CD4-positive, alpha-beta memory T cell (primary cell): ENCODE results near the gene SOHLH1. TPM values are rescaled to one million over a fixed set of nuclear protein-coding genes. Genes with fewer than 3 reads are reported as not detected.

ENCODE experiments used
- CTCF ChIA-PET: fragments of 350-600 bp; sonication (Branson Sonifier 250); formaldehyde crosslinking; loops from one replicate; lab custom pipeline; 2021; ENCODE audit warnings: inconsistent platforms; ENCODE audit not compliant: partially characterized antibody; lab: Charles Lee
- POLR2A ChIA-PET: fragments of 350-600 bp; sonication (Branson Sonifier 250); formaldehyde crosslinking; loops from one replicate; lab custom pipeline; 2021; ENCODE audit not compliant: partially characterized antibody; lab: Charles Lee
- DNase-seq, 5 donors: peaks; one replicate each; pipeline versions ENCODE4 v3.0.0 to v3.0.0-alpha.2; 2020 to 2022; ENCODE audit warnings: mixed read lengths in 1 of 5
- H3K27ac ChIP-seq: one replicate; pipeline ENCODE4 v1.7.0; 2013; ENCODE audit warnings: low read depth, low read length
- H3K27me3 ChIP-seq: 2 replicates; pipeline ENCODE4 v1.7.0; 2013; ENCODE audit warnings: mild to moderate bottlenecking, low read length, moderate library complexity; ENCODE audit not compliant: insufficient read depth
- H3K36me3 ChIP-seq: 2 replicates; pipeline ENCODE4 v1.7.0; 2013; ENCODE audit warnings: mild to moderate bottlenecking, low read length, moderate library complexity; ENCODE audit not compliant: insufficient read depth
- H3K4me1 ChIP-seq: 2 replicates; pipeline ENCODE4 v1.7.0; 2013; ENCODE audit warnings: mild to moderate bottlenecking, low read length, moderate library complexity; ENCODE audit not compliant: insufficient read depth
- H3K4me3 ChIP-seq, 2 donors: one replicate each; pipeline ENCODE4 v1.7.0; 2013; ENCODE audit warnings: low read length in 2 of 2, mild to moderate bottlenecking in 1 of 2
- H3K9me3 ChIP-seq, 2 donors: one replicate each; pipeline ENCODE4 v1.7.0; 2013; ENCODE audit warnings: low read length in 2 of 2, control low read depth in 1 of 2; ENCODE audit not compliant: control insufficient read depth in 1 of 2
- H3K27ac Mint-ChIP-seq, 7 donors: one replicate each; pipeline ENCODE4 v1.8.0; 2020 to 2021; ENCODE audit warnings: mixed read lengths in 7 of 7, mild to moderate bottlenecking in 6 of 7, inconsistent platforms in 3 of 7, moderate library complexity in 3 of 7
- H3K27me3 Mint-ChIP-seq, 2 donors: one replicate each; pipeline ENCODE4 v1.8.0; 2020 to 2021; ENCODE audit warnings: mixed read lengths in 2 of 2
- H3K36me3 Mint-ChIP-seq, 2 donors: one replicate each; pipeline ENCODE4 v1.8.0; 2020 to 2021; ENCODE audit warnings: mixed read lengths in 2 of 2, inconsistent platforms in 1 of 2, mild to moderate bottlenecking in 1 of 2
- H3K4me1 Mint-ChIP-seq, 4 donors: one replicate each; pipeline ENCODE4 v1.8.0; 2020 to 2021; ENCODE audit warnings: mixed read lengths in 4 of 4, mild to moderate bottlenecking in 1 of 4
- H3K4me3 Mint-ChIP-seq, 8 donors: one replicate each; pipeline ENCODE4 v1.8.0; 2020 to 2021; ENCODE audit warnings: mixed read lengths in 8 of 8, mild to moderate bottlenecking in 7 of 8, moderate library complexity in 6 of 8, inconsistent platforms in 3 of 8
- H3K9me3 Mint-ChIP-seq, 8 donors: one replicate each; pipeline ENCODE4 v1.8.0; 2020 to 2021; ENCODE audit warnings: mixed read lengths in 8 of 8, mild to moderate bottlenecking in 5 of 8, inconsistent platforms in 3 of 8, moderate library complexity in 1 of 8
- intact Hi-C: fragments of 100-400 bp; cut with micrococcal nuclease; formaldehyde crosslinking; loops from one replicate; pipeline ENCODE4 v1.15.1; 2023
- polyA plus RNA-seq, 2 donors: library from polyadenylated mRNA; unstranded; fragments of 300-500 nt; fragmentation: Illumina TruSeq; gene quantifications; one replicate each; pipeline ENCODE4 v1.2.3, GENCODE V29; 2021
- total RNA-seq, 2 experiments: library from RNA; stranded (reverse); gene quantifications; one replicate each; pipeline ENCODE4 v1.2.3, GENCODE V29; 2021

Gene SOHLH1
- total and polyA plus RNA-seq, 4 experiments from 2014 or later = not detected

GRCh38 chr9:135663451-135663770 lies 35.9 kb downstream of the SOHLH1 start:
- no peaks in the 10 kb centered on the region for H3K36me3 ChIP-seq
- H3K9me3 ChIP-seq = no peaks in the 10 kb centered on the region
- H3K4me3 ChIP-seq = no peak overlapping the region
- no peak overlapping the region for H3K27ac ChIP-seq
- no peak for DNase-seq
- H3K27me3 ChIP-seq = no peaks in the 10 kb centered on the region
- no peak overlapping the region for H3K4me3 Mint-ChIP-seq
- intact Hi-C loops = no loop called here
- H3K9me3 Mint-ChIP-seq = no peaks in the 10 kb centered on the region
- H3K36me3 Mint-ChIP-seq = no peaks in the 10 kb centered on the region
- CTCF ChIA-PET = no interaction called here
- no peaks in the 10 kb centered on the region for H3K4me1 Mint-ChIP-seq
- POLR2A ChIA-PET = no interaction called here
- H3K4me1 ChIP-seq = no peaks in the 10 kb centered on the region
- no peaks in the 10 kb centered on the region for H3K27me3 Mint-ChIP-seq
- no peak overlapping the region for H3K27ac Mint-ChIP-seq

DNA sequence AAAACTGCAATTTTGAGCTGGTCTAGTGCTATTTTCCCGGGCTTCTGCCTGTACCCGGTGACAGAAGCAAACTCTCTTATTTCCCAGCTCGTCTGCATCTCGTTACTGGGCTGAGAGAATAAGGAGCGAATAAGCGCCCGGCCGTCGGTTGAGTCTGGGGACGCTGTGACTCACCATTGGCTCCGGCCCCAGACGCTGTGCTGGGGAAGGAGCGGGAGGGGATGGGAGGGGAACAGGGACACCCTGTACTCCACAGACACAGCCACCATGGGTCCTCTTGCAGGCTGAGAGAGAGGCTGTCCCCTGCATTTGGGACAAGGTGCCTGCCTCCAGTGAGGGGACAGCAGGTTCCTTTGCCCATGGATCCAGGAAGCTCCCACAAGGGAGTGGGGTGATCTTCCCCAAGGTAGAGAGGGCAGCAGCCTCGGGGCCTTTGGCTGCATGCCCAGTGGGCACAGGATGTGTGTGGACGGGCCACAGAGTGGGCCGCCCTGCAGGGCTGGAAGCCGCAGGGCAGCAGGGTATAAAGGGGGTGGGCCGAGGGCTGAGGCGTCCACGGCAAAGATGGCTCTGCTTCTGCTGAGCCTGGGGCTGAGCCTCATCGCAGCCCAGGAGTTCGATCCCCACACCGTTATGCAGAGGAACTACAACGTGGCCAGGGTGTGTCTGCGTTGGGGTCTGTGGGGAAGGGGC lies 36.4 kb downstream of the SOHLH1 start, which contains the start of gene LCN9:
Gene LCN9, plus strand, starts transcription at position 552 of the 693 bp plus-strand sequence. Its CDS starts 13 bp downstream, at position 565.
- Histone ChIP-seq H3K27ac (no peak within 1 kb of the TSS), H3K36me3 (no peaks in the 10 kb centered on the region), H3K4me3 (no peak within 1 kb of the TSS), H3K27me3 (no peaks in the 10 kb centered on the region), H3K9me3 (no peaks in the 10 kb centered on the region), H3K4me1 (no peaks in the 10 kb centered on the region)
- DNase-seq = no peak
- Mint-ChIP-seq H3K36me3 (no peaks in the 10 kb centered on the region), H3K27ac (no peak within 1 kb of the TSS), H3K4me3 (no peak within 1 kb of the TSS), H3K9me3 (no peaks in the 10 kb centered on the region), H3K4me1 (no peaks in the 10 kb centered on the region), H3K27me3 (no peaks in the 10 kb centered on the region)
- ChIA-PET POLR2A (no interaction called here), CTCF (no interaction called here)
- intact Hi-C loops = no loop called here

DNA sequence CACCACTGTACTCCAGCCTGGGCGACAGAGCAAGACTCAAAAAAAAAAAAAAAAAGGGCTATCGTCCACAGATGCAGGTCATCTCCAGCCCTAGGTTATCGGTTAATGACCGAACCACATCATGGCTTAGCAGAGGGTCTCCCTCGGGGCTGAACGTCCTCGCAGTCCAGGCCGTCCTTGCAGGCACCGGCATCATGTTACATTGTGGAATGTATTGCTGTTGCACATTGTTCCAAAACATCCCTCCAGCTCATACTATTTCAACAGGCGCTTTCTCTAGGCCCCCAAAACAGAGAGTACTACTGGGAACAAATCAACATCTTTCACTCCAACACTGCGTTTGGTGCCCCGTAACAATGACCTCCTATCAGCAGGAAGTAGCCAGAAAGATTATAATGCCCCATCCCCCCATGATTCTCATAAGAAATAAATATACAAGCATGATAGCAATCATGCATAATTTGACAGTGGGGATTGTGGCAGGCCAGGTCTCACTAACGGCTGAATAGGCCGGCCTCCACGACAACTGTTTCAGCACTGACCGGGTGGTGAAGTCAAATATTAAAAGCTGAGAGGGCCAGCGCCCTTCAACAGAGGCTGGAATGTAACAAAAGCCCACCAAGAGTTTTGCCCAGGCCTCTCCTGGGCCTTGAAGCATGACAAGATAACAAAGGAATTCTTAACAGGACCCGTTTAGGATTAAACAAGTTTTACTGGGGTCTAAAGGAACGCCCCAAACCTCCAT lies 37.3 kb downstream of the SOHLH1 start:
- peaks cover 2% of the 10 kb centered on the region in 2 donors for H3K27me3 Mint-ChIP-seq
- Histone ChIP-seq H3K4me3 (no peak overlapping the region), H3K36me3 (no peaks in the 10 kb centered on the region), H3K4me1 (no peaks in the 10 kb centered on the region), H3K27ac (no peak overlapping the region), H3K27me3 (no peaks in the 10 kb centered on the region), H3K9me3 (no peaks in the 10 kb centered on the region)
- intact Hi-C loops = no loop called here
- no peaks in the 10 kb centered on the region for H3K36me3 Mint-ChIP-seq
- no peaks in the 10 kb centered on the region for H3K4me1 Mint-ChIP-seq
- ChIA-PET CTCF (no interaction called here), POLR2A (no interaction called here)
- peak overlapping the region in 1 of 7 donors; percentile 30 for H3K27ac Mint-ChIP-seq
- H3K4me3 Mint-ChIP-seq = no peak overlapping the region
- H3K9me3 Mint-ChIP-seq = no peaks in the 10 kb centered on the region
- DNase-seq = no peak

- no peak overlapping the region for H3K4me3 ChIP-seq
- ChIA-PET CTCF (no interaction called here), POLR2A (no interaction called here)
- Mint-ChIP-seq H3K4me3 (no peak overlapping the region), H3K27me3 (peaks cover 4 to 6% of the 10 kb centered on the region in 2 donors), H3K9me3 (no peaks in the 10 kb centered on the region), H3K27ac (no peak overlapping the region), H3K36me3 (no peaks in the 10 kb centered on the region), H3K4me1 (no peaks in the 10 kb centered on the region)
- no peaks in the 10 kb centered on the region for H3K36me3 ChIP-seq
- no peaks in the 10 kb centered on the region for H3K4me1 ChIP-seq
- no peaks in the 10 kb centered on the region for H3K9me3 ChIP-seq
- H3K27ac ChIP-seq = no peak overlapping the region
- no peaks in the 10 kb centered on the region for H3K27me3 ChIP-seq
- DNase-seq = no peak
- intact Hi-C loops = no loop called here
These were observed 38.9 kb downstream of the SOHLH1 start for GRCh38 chr9:135660407-135660806.

DNA sequence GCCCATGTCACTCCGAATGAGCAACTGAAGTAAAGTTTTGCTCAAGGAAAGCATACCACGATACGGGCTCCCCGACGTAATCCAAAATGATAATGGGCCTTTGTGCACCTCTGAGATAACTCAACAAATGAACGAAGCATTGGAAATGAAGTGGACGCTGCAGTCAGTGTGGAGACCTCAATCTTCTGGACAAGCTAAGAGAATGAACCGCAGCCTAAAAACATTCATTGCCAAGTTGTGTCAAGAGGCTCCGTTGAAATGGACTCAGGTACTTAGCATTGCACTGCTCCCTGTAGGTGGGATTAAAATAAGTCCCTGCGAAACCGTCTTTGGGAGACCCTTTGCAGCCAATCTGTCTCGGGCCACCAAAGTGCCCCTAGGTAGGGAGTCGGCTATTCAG lies 40.0 kb downstream of the SOHLH1 start:
- Mint-ChIP-seq H3K27me3 (peaks cover 9 to 10% of the 10 kb centered on the region in 2 donors), H3K4me1 (no peaks in the 10 kb centered on the region), H3K9me3 (no peaks in the 10 kb centered on the region), H3K36me3 (no peaks in the 10 kb centered on the region), H3K27ac (no peak overlapping the region), H3K4me3 (no peak overlapping the region)
- intact Hi-C loops = no loop called here
- Histone ChIP-seq H3K36me3 (no peaks in the 10 kb centered on the region), H3K27ac (no peak overlapping the region), H3K27me3 (no peaks in the 10 kb centered on the region), H3K4me3 (no peak overlapping the region), H3K4me1 (no peaks in the 10 kb centered on the region), H3K9me3 (no peaks in the 10 kb centered on the region)
- CTCF ChIA-PET = no interaction called here
- no peak for DNase-seq
- POLR2A ChIA-PET = no interaction called here

DNA sequence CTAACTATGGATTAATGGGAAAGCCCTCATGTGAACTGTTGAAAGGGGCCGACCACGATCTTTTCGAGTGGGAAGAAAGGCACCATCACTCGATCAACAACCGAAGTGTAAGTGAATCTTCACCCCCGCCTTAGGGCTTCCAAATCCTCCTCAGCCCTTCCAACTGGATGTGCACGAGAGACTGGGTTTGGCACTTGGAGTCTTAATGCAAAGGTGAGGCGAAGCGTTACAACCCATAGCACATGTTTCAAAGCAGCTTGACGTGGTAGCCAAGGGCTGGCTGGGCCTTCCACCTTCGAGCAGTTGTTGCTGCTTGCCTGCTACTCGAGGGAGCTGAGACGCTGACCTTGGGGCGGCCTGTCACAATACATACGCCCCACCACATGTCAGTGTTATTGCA lies 41.9 kb downstream of the SOHLH1 start:
- ChIA-PET POLR2A (no interaction called here), CTCF (interaction anchor here (0.9 kb wide), 1 partner anchor 36 kb away, joined by 3 read pairs; no protein-coding TSS in a partner anchor)
- Mint-ChIP-seq H3K27me3 (peaks cover 12 to 13% of the 10 kb centered on the region in 2 donors), H3K36me3 (no peaks in the 10 kb centered on the region), H3K4me1 (no peaks in the 10 kb centered on the region), H3K4me3 (no peak overlapping the region), H3K9me3 (no peaks in the 10 kb centered on the region), H3K27ac (no peak overlapping the region)
- no peak overlapping the region for H3K4me3 ChIP-seq
- intact Hi-C loops = no loop called here
- H3K36me3 ChIP-seq = no peaks in the 10 kb centered on the region
- no peaks in the 10 kb centered on the region for H3K9me3 ChIP-seq
- no peaks in the 10 kb centered on the region for H3K27me3 ChIP-seq
- no peaks in the 10 kb centered on the region for H3K4me1 ChIP-seq
- H3K27ac ChIP-seq = no peak overlapping the region
- no peak for DNase-seq

DNA sequence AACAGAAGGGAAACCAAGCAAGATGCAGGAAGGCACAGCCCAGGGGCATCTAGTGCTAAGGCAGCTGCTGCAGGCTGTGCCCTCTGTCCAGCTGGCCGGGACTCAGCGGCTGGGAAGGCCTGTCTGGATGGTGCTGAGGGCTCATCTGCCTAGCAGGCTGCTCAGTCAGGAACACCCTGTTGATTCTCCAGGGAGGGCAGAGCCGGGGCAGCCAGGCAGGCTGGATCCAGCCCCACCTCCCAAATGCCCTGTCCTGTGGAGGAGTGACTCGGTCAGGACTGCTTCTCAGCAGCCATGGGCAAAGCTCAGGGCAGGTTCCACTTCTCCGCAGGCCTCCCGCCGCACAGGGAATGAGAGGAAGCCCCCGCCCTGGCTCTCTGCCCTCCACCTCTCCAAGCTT lies 44.0 kb downstream of the SOHLH1 start:
- no peaks in the 10 kb centered on the region for H3K4me1 Mint-ChIP-seq
- intact Hi-C loops = no loop called here
- H3K27ac Mint-ChIP-seq = no peak overlapping the region
- Histone ChIP-seq H3K36me3 (no peaks in the 10 kb centered on the region), H3K9me3 (no peaks in the 10 kb centered on the region), H3K4me3 (no peak overlapping the region), H3K4me1 (no peaks in the 10 kb centered on the region), H3K27me3 (no peaks in the 10 kb centered on the region), H3K27ac (no peak overlapping the region)
- DNase-seq = no peak
- H3K27me3 Mint-ChIP-seq = peaks cover 12 to 13% of the 10 kb centered on the region in 2 donors
- peaks cover 0 to 4% (median 2%) of the 10 kb centered on the region in 8 donors for H3K9me3 Mint-ChIP-seq
- H3K36me3 Mint-ChIP-seq = no peaks in the 10 kb centered on the region
- H3K4me3 Mint-ChIP-seq = no peak overlapping the region
- POLR2A ChIA-PET = no interaction called here
- CTCF ChIA-PET = no interaction called here
